Measurements from ENCODE around the gene NPHP1. TPM values are rescaled to one million over a fixed set of nuclear protein-coding genes. Genes with fewer than 3 reads are reported as not detected.

NPHP1 gene
- total RNA-seq, 2 donors from 2014 or later: 3.1 to 4.0 TPM

DNA sequence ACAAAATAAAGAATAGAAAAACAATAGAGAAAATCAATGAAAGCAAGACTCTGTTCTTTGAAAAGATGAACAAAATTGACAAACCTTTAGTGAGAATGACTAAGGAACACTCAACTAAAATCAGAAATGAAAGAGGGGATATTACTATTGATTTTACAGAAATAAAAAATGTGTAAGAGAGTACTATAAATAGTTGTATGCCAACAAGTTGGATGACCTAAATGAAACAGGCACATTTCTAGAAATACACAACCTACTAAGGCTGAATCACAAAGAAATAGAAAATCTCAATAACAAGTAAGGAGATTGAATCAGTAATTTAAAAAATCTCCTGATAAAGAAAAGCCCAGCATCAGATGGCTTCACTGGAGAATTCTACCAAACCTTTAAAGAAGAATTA, 70.8 kb downstream of the NPHP1 start:
- no peak for DNase-seq (ENCODE audit: low spot score)
- Histone ChIP-seq H3K4me3 (no peak overlapping the region), H3K4me1 (no peaks in the 10 kb centered on the region), H3K27me3 (no peaks in the 10 kb centered on the region), H3K9me3 (peaks cover 0 to 17% of the 10 kb centered on the region in 2 donors), H3K27ac (no peak overlapping the region), H3K36me3 (no peaks in the 10 kb centered on the region)
- TF ChIP-seq, protein P1, sequence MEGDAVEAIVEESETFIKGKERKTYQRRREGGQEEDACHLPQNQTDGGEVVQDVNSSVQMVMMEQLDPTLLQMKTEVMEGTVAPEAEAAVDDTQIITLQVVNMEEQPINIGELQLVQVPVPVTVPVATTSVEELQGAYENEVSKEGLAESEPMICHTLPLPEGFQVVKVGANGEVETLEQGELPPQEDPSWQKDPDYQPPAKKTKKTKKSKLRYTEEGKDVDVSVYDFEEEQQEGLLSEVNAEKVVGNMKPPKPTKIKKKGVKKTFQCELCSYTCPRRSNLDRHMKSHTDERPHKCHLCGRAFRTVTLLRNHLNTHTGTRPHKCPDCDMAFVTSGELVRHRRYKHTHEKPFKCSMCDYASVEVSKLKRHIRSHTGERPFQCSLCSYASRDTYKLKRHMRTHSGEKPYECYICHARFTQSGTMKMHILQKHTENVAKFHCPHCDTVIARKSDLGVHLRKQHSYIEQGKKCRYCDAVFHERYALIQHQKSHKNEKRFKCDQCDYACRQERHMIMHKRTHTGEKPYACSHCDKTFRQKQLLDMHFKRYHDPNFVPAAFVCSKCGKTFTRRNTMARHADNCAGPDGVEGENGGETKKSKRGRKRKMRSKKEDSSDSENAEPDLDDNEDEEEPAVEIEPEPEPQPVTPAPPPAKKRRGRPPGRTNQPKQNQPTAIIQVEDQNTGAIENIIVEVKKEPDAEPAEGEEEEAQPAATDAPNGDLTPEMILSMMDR (IDR thresholded peaks at IDR 0.05): no peak

DNA sequence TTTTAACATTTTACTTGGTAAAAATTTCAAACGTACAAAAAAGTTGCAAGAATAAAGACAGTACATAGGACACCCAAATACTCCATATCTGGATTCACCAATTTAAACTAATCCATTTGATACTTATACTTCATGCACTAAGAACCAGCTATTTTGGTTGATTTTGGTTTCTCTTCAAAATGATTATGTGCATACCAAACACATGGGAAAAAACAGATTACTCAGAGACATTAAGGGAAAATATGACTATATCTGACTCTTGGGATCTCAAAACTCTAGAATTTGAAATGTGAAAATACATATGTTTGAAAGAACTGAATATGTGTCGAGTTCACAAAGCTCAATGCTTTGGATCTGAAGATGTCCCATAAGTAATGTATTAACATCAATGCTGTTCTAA, 73.6 kb downstream of the NPHP1 start:
- no peaks in the 10 kb centered on the region for H3K4me1 ChIP-seq
- no peak for DNase-seq (ENCODE audit: low spot score)
- peaks cover 0 to 17% of the 10 kb centered on the region in 2 donors for H3K9me3 ChIP-seq
- no peak overlapping the region for H3K27ac ChIP-seq
- H3K4me3 ChIP-seq: no peak overlapping the region
- H3K36me3 ChIP-seq: no peaks in the 10 kb centered on the region
- TF ChIP-seq, protein P1 (IDR thresholded peaks at IDR 0.05): no peak
- no peaks in the 10 kb centered on the region for H3K27me3 ChIP-seq

DNA sequence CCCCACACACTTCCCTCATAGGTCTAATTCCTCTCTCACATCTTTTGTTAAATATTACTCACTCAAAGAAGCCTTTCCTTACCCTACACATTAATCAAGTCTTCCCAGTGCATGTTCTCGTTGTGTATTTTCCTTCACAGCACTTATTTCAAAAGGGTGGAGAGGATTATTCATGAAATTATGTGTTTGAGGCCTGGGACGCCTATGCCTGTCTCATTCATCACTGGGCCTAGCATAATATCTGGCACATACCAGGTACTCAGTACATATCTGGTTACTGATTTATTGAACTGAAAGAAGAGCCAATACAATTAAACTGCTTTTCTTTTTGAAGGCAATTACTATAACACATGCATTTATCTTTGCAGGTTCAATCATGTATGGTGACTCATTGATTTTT, 74.1 kb downstream of the NPHP1 start:
- TF ChIP-seq, protein P1 (IDR thresholded peaks at IDR 0.05): no peak
- no peaks in the 10 kb centered on the region for H3K27me3 ChIP-seq
- peaks cover 0 to 17% of the 10 kb centered on the region in 2 donors for H3K9me3 ChIP-seq
- H3K4me3 ChIP-seq: no peak overlapping the region
- no peak for DNase-seq (ENCODE audit: low spot score)
- no peak overlapping the region for H3K27ac ChIP-seq
- H3K4me1 ChIP-seq: no peaks in the 10 kb centered on the region
- H3K36me3 ChIP-seq: no peaks in the 10 kb centered on the region

DNA sequence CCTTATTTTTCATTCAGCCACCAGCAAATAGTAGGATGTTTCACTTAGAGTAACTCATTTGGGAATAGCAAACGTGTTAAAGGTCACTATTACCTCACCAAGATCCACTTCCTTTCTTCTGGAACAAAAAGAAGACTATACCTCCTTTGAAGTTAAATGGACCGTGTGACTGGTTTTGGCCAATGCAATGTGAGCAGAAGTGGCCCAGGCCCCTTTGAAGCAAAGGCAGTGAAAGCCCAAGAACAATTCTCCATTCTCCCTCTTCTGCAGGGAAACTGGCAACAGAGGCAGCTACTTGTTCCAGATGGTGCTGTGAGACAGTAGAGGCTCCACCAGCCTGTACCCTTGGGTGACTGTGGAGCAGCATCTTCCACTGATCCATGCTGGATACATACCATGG, 77.9 kb downstream of the NPHP1 start:
- TF ChIP-seq, protein P1 (IDR thresholded peaks at IDR 0.05): no peak
- no peak overlapping the region for H3K4me3 ChIP-seq
- H3K27me3 ChIP-seq: no peaks in the 10 kb centered on the region
- H3K36me3 ChIP-seq: no peaks in the 10 kb centered on the region
- no peak for DNase-seq (ENCODE audit: low spot score)
- no peaks in the 10 kb centered on the region for H3K4me1 ChIP-seq
- H3K9me3 ChIP-seq: no peaks in the 10 kb centered on the region
- no peak overlapping the region for H3K27ac ChIP-seq

DNA sequence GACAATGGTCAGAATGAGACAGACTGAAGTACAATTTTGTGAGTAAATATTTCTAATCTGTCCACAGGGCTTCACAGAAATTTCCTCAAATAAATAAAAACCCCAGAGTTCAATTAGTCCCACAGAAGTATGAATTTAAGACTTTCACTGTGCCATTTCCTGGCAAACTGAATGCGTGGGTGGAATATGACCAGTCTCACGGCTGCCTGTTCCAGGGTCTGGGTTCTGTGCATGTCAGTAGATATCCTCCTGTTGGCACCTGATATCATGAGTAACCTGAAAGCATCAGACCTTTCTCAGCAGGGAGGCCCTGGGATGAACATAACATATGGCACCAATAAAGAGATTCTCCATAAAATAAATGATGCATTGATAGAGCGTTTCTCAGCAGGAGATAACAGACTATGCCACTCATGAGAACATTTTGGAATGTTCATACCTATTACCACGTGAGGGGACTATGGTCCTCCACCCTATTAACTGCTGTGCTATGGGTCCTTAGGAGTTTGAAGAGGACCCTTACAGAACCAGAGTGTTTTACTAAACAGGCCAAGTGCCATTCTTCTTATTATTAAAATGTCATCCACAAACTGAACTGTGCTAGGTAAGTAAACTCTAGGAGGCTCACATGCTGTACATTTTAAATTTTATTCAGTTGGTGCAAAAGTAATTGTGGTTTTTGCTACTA, 78.6 kb downstream of the NPHP1 start:
- no peak for DNase-seq (ENCODE audit: low spot score)
- TF ChIP-seq, protein P1 (IDR thresholded peaks at IDR 0.05): no peak
- no peaks in the 10 kb centered on the region for H3K36me3 ChIP-seq
- no peak overlapping the region for H3K4me3 ChIP-seq
- H3K27ac ChIP-seq: no peak overlapping the region
- no peaks in the 10 kb centered on the region for H3K4me1 ChIP-seq
- H3K9me3 ChIP-seq: no peaks in the 10 kb centered on the region
- H3K27me3 ChIP-seq: no peaks in the 10 kb centered on the region

Data from right atrium auricular region (tissue), 2 donors.